CD4-positive, alpha-beta T cell (primary cell): ENCODE measurements around the gene SP140L. TPM values are rescaled to one million over a fixed set of nuclear protein-coding genes. Genes with fewer than 3 reads are reported as not detected.
"Not testable (repeated sequence)": the region's sequence is repeated elsewhere in the genome, so short reads cannot be mapped to it uniquely, and the experiment has no call there.

ENCODE experiments used
- ATAC-seq: fragments of 200-7000 bp; cut with Tn5 transposase; one replicate; pipeline ENCODE4 v1.10.0; 2022; ENCODE audit warnings: mild to moderate bottlenecking; ENCODE audit not compliant: poor library complexity
- CTCF ChIA-PET: fragments of 350-600 bp; sonication (Branson Sonifier 250); formaldehyde crosslinking; loops from one replicate; lab custom pipeline; 2021; ENCODE audit warnings: antibody characterized with exemption, inconsistent platforms; lab: Charles Lee
- POLR2A ChIA-PET: fragments of 350-600 bp; sonication (Branson Sonifier 250); formaldehyde crosslinking; loops from one replicate; lab custom pipeline; 2021; ENCODE audit warnings: antibody characterized with exemption, inconsistent platforms; lab: Charles Lee
- DNase-seq, 14 experiments: peaks; one replicate each; pipeline ENCODE4 v3.0.0-alpha.2; 2013 to 2020; ENCODE audit warnings: mixed read lengths in 2 of 14
- H3K27ac ChIP-seq, 2 donors: one replicate each; pipeline versions ENCODE4 v1.5.1 to v1.7.0; 2013; ENCODE audit warnings: low read length in 2 of 2, low read depth in 1 of 2, mild to moderate bottlenecking in 1 of 2
- H3K27me3 ChIP-seq, 2 experiments: 1 replicate in 1 of 2; 2 replicates in 1 of 2; pipeline versions ENCODE4 v1.6.1 to v1.7.0; 2013; ENCODE audit warnings: low read length in 2 of 2, control low read depth in 1 of 2, mild to moderate bottlenecking in 1 of 2, moderate library complexity in 1 of 2; ENCODE audit not compliant: insufficient read depth in 2 of 2, control insufficient read depth in 1 of 2
- H3K36me3 ChIP-seq: one replicate; pipeline ENCODE4 v1.6.1; 2013; ENCODE audit warnings: low read length, control low read depth; ENCODE audit not compliant: insufficient read depth
- H3K4me1 ChIP-seq: one replicate; pipeline ENCODE4 v1.6.1; 2013; ENCODE audit warnings: low read length, control low read depth; ENCODE audit not compliant: insufficient read depth
- H3K4me3 ChIP-seq: one replicate; pipeline ENCODE4 v1.5.1; 2013; ENCODE audit warnings: mild to moderate bottlenecking, low read length, moderate library complexity
- H3K9me3 ChIP-seq, 2 experiments: 1 replicate in 1 of 2; 2 replicates in 1 of 2; pipeline versions ENCODE4 v1.6.1 to v1.7.0; 2013; ENCODE audit warnings: low read length in 2 of 2, mild to moderate bottlenecking in 2 of 2, control low read depth in 1 of 2, moderate library complexity in 1 of 2; ENCODE audit not compliant: control insufficient read depth in 1 of 2, insufficient read depth in 1 of 2
- H3K27ac Mint-ChIP-seq: one replicate; pipeline ENCODE4 v1.8.0; 2020; ENCODE audit warnings: mixed read lengths
- H3K27me3 Mint-ChIP-seq: one replicate; pipeline ENCODE4 v1.8.0; 2021; ENCODE audit warnings: mixed read lengths
- H3K36me3 Mint-ChIP-seq: one replicate; pipeline ENCODE4 v1.8.0; 2021; ENCODE audit warnings: low read depth, mixed read lengths
- H3K4me1 Mint-ChIP-seq: one replicate; pipeline ENCODE4 v1.8.0; 2021; ENCODE audit warnings: low read depth, mixed read lengths
- H3K4me3 Mint-ChIP-seq: one replicate; pipeline ENCODE4 v1.8.0; 2020; ENCODE audit warnings: mild to moderate bottlenecking, mixed read lengths
- H3K9me3 Mint-ChIP-seq: one replicate; pipeline ENCODE4 v1.8.0; 2020; ENCODE audit warnings: mixed read lengths
- CTCF ChIP-seq: fragments of 200-600 bp; IDR thresholded peaks from one replicate; pipeline ENCODE4 v1.8.0; 2022; ENCODE audit warnings: antibody characterized with exemption, mild to moderate bottlenecking
- intact Hi-C, 2 experiments: fragments of 100-400 bp; cut with DNase I in 1 of 2; cut with micrococcal nuclease in 1 of 2; formaldehyde crosslinking; loops; one replicate each; pipeline versions ENCODE4 v1.15.1 to v1.9.0; 2023 to 2025; cut with DNase I, micrococcal nuclease
- total RNA-seq, 174 experiments: library from RNA in 2 of 174; stranded (reverse) in 2 of 174; gene quantifications; one replicate each; pipeline ENCODE4 v1.2.3 and lab custom pipeline; 2021 to 2026

SP140L gene
- total RNA-seq, 2 experiments from 2014 or later, result 55.3 to 64.1 TPM

GRCh38 chr2:230308402-230309000 lies 18.5 kb upstream of the SP140L start:
- H3K27me3 Mint-ChIP-seq, result no peaks in the 10 kb centered on the region
- H3K4me3 ChIP-seq, result no peak overlapping the region
- no peaks in the 10 kb centered on the region for H3K27me3 ChIP-seq
- no peak overlapping the region for H3K4me3 Mint-ChIP-seq
- ChIA-PET POLR2A (no interaction called here), CTCF (no interaction called here)
- no peak for TF ChIP-seq CTCF
- H3K9me3 ChIP-seq, result peaks cover 0 to 15% of the 10 kb centered on the region in 2 experiments
- DNase-seq (no peak), ATAC-seq (no peak)
- H3K36me3 Mint-ChIP-seq, result peaks cover 47% of the 10 kb centered on the region
- peaks cover 6% of the 10 kb centered on the region for H3K9me3 Mint-ChIP-seq
- H3K27ac ChIP-seq, result no peak overlapping the region
- H3K4me1 ChIP-seq, result peaks cover 3% of the 10 kb centered on the region
- peaks cover 32% of the 10 kb centered on the region for H3K36me3 ChIP-seq
- intact Hi-C loops, result no loop called here
- H3K27ac Mint-ChIP-seq, result no peak overlapping the region
- H3K4me1 Mint-ChIP-seq, result peaks cover 11% of the 10 kb centered on the region

- H3K27me3 Mint-ChIP-seq, CTCF ChIA-PET, H3K4me3 ChIP-seq, H3K27ac ChIP-seq, H3K9me3 ChIP-seq, H3K9me3 Mint-ChIP-seq, DNase-seq, intact Hi-C loops, H3K27ac Mint-ChIP-seq, ATAC-seq, H3K27me3 ChIP-seq, H3K4me1 ChIP-seq, POLR2A ChIA-PET, H3K4me3 Mint-ChIP-seq: not testable (repeated sequence)
- peaks cover 36% of the 10 kb centered on the region for H3K36me3 ChIP-seq
- peaks cover 29% of the 10 kb centered on the region for H3K4me1 Mint-ChIP-seq
- peaks cover 45% of the 10 kb centered on the region for H3K36me3 Mint-ChIP-seq
These were observed 16.2 kb upstream of the SP140L start for GRCh38 chr2:230310792-230311191.

GRCh38 chr2:230311634-230312033 lies 15.4 kb upstream of the SP140L start:
- CTCF ChIA-PET, POLR2A ChIA-PET, H3K9me3 Mint-ChIP-seq, H3K4me3 Mint-ChIP-seq, H3K9me3 ChIP-seq, DNase-seq, H3K4me3 ChIP-seq, H3K27ac Mint-ChIP-seq, intact Hi-C loops, H3K27me3 ChIP-seq, H3K4me1 ChIP-seq, H3K27ac ChIP-seq, ATAC-seq, H3K27me3 Mint-ChIP-seq: not testable (repeated sequence)
- H3K4me1 Mint-ChIP-seq, result peaks cover 37% of the 10 kb centered on the region
- peaks cover 45% of the 10 kb centered on the region for H3K36me3 Mint-ChIP-seq
- H3K36me3 ChIP-seq, result peaks cover 35% of the 10 kb centered on the region

GRCh38 chr2:230312638-230313037 lies 14.4 kb upstream of the SP140L start:
- H3K27ac ChIP-seq, result no peak overlapping the region
- no peaks in the 10 kb centered on the region for H3K9me3 ChIP-seq

More at GRCh38 chr2:230312638-230313037, 14.4 kb upstream of the SP140L start:
- Mint-ChIP-seq H3K27ac (no peak overlapping the region), H3K36me3 (peaks cover 45% of the 10 kb centered on the region), H3K27me3 (no peaks in the 10 kb centered on the region), H3K9me3 (no peaks in the 10 kb centered on the region), H3K4me3 (no peak overlapping the region), H3K4me1 (peaks cover 45% of the 10 kb centered on the region)
- H3K4me1 ChIP-seq, result peaks cover 13% of the 10 kb centered on the region
- H3K27me3 ChIP-seq, result no peaks in the 10 kb centered on the region
- no peak overlapping the region for H3K4me3 ChIP-seq
- H3K36me3 ChIP-seq, result peaks cover 29% of the 10 kb centered on the region
- ATAC-seq, result no peak
- ChIA-PET CTCF (no interaction called here), POLR2A (interaction anchor here (1.0 kb wide), 1 partner anchor 22 kb away, joined by 4 read pairs; no protein-coding TSS in a partner anchor)
- no peak for TF ChIP-seq CTCF
- no peak for DNase-seq
- intact Hi-C loops, result no loop called here
